Activated naive CD8-positive, alpha-beta T cell treated with anti-CD3 and anti-CD28 coated beads, Interleukin-2, amount 10 ng/mL, durations not matched to agents 7 days and 5 days (primary cell): ENCODE data around the gene DDAH1. TPM values are rescaled to one million over a fixed set of nuclear protein-coding genes. Genes with fewer than 3 reads are reported as not detected.

ENCODE experiments used
- ATAC-seq: fragments of 150-1000 bp; cut with Tn5 transposase; one replicate; pipeline ENCODE4 v1.10.0; 2021; ENCODE audit warnings: low read depth, moderate library complexity
- POLR2A ChIA-PET: fragments of 350-600 bp; sonication (Branson Sonifier 250); formaldehyde crosslinking; loops from one replicate; lab custom pipeline; 2021; ENCODE audit warnings: antibody characterized with exemption; lab: Charles Lee
- DNase-seq: peaks from one replicate; pipeline ENCODE4 v3.0.0; 2021
- H3K27ac Mint-ChIP-seq: one replicate; pipeline ENCODE4 v1.8.0; 2022; ENCODE audit warnings: mild to moderate bottlenecking, mixed read lengths
- H3K27me3 Mint-ChIP-seq: one replicate; pipeline ENCODE4 v1.8.0; 2022; ENCODE audit warnings: mild to moderate bottlenecking, moderate library complexity, mixed read lengths
- H3K36me3 Mint-ChIP-seq: one replicate; pipeline ENCODE4 v1.8.0; 2021; ENCODE audit warnings: mild to moderate bottlenecking, mixed read lengths
- H3K4me1 Mint-ChIP-seq: one replicate; pipeline ENCODE4 v1.8.0; 2021; ENCODE audit warnings: mixed read lengths
- H3K4me3 Mint-ChIP-seq: one replicate; pipeline ENCODE4 v1.8.0; 2022; ENCODE audit warnings: mild to moderate bottlenecking, moderate library complexity, mixed read lengths
- H3K9me3 Mint-ChIP-seq: one replicate; pipeline ENCODE4 v1.8.0; 2021; ENCODE audit warnings: mixed read lengths
- total RNA-seq, 2 experiments: library from RNA; stranded (reverse); gene quantifications; one replicate each; pipeline ENCODE4 v1.2.3, GENCODE V29; 2021

The DDAH1 gene
- total RNA-seq, 2 experiments from 2014 or later: not detected

DNA sequence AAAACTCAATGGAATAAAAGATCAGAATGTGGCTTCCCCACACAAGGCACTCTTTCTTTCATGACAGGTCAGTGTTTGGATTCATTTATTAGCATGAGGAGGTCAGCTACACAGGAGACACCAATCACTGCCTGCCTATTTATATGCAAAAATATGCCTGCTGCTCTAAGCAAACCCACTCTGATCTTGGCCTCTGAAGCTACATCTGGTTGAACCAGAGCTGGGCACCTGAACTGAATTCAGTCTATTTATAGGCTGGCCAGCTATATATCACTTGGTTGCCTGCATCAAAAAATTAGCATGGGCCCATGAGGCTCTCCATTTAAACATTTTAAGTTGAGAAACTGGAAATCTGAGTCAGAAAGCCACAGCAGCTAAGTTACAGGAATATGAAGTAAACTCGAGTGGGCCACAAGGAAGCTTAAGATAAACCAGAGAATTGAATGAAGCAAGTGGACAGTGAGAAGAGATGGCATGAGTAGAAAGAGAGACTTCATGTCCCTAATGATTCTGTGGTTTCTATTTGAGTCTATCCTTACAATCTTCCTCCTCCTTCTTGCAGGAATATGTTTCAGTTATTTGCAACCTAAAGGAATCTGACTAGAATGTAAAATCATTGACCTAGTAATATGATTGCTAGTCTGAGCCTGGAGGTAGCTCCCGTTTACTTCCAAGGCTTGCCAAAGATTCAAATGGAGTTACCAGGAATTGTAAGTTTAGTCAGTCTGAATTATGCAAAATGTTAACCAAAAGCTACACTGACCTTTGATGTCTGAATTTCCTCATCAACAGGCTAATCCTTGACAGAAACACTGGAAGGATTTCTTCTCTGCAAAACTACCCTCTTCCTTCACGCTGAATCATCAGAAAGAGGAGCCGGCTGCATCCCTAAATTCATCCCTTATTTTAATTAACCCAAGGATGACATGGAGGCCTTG lies 17.7 kb downstream of the DDAH1 start:
- Mint-ChIP-seq H3K9me3 (no peaks in the 10 kb centered on the region), H3K4me1 (no peaks in the 10 kb centered on the region), H3K36me3 (no peaks in the 10 kb centered on the region), H3K27ac (no peak overlapping the region), H3K27me3 (peaks cover 3% of the 10 kb centered on the region), H3K4me3 (no peak overlapping the region)
- POLR2A ChIA-PET: no interaction called here
- DNase-seq: no peak
- ATAC-seq: no peak

DNA sequence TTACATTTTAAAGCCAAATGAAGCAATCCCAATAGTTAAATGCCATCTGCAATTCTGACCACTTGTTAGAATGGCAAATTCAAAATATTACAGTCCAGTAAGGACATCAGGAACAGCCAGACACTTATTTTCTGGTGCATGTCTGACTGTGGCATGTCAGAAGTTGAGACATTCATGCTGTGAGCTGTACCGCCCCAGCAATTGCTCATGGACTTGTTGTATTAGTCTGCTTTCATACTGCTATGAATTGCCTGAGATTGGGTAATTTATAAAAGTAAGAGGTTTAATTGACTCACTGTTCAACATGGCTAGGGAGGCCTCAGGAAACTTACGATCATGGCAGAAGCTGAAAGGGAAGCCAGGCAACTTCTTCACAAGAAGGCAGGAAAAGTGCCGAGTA lies 19.1 kb downstream of the DDAH1 start:
- Mint-ChIP-seq H3K36me3 (no peaks in the 10 kb centered on the region), H3K4me1 (no peaks in the 10 kb centered on the region), H3K4me3 (no peak overlapping the region), H3K27ac (no peak overlapping the region), H3K9me3 (no peaks in the 10 kb centered on the region), H3K27me3 (peaks cover 3% of the 10 kb centered on the region)
- POLR2A ChIA-PET: no interaction called here
- ATAC-seq (no peak), DNase-seq (no peak)

DNA sequence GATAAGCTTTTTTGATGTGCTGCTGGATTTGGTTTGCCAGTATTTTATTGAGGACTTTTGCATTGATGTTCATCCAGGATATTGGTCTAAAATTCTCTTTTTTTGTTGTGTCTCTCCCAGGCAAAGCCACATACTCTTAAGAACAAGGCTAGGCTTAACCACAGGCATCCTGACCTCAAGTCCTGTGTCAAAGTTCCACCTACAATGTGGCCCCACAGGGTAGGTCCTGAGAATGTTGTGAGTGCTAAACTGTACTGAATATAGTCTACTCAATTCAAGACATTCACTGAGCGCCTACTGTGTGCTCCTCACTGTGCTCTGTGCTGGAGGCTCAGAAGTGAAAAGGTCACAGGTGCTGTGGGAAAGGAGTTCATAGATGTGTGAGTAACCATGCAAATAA lies 20.6 kb downstream of the DDAH1 start:
- DNase-seq: no peak
- no peak for ATAC-seq
- Mint-ChIP-seq H3K27ac (no peak overlapping the region), H3K9me3 (no peaks in the 10 kb centered on the region), H3K4me1 (no peaks in the 10 kb centered on the region), H3K4me3 (no peak overlapping the region), H3K36me3 (no peaks in the 10 kb centered on the region), H3K27me3 (no peaks in the 10 kb centered on the region)
- POLR2A ChIA-PET: no interaction called here

DNA sequence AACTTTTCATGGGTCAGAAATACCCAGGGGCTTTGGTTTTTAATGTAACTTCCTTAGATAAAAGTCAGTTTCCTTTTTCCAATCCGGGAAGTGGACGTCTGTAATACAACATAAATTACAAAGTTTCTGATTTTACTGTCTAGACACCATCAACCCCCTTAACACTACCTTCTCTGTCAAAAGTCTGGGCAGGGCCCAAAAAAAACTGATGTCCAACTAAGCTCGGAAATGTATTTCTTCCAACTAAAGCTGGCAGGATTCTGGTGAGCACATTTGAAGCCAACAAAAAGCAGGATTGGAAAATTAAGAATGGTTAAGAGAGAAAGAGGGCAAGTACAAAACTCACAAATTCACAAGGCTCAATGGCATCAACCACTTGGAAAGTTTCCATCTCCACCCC lies 24.3 kb downstream of the DDAH1 start:
- no peak for DNase-seq
- no peak overlapping the region for H3K27ac Mint-ChIP-seq
- POLR2A ChIA-PET: no interaction called here

DNA sequence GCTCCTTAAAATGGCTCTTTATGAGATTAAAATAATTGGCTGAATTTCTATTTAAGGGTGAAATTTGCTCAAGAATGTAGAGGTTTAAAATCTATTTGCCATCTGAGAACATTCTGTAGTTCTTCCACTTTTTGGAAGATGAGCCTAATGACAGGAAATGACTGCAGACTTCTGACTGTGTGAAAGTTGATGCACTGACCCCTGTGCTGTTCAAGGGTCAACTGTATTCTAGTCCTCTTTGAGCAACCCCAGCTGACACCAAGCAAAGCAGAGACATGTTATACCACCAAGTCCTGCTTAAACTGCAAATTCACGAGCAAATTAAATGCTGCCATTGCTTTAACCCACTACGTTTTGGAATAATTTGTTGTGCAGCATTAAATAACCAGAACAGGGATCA lies 26.6 kb downstream of the DDAH1 start:
- no peak overlapping the region for H3K4me3 Mint-ChIP-seq
- POLR2A ChIA-PET: no interaction called here
- no peak for DNase-seq
- no peaks in the 10 kb centered on the region for H3K36me3 Mint-ChIP-seq
- H3K27me3 Mint-ChIP-seq: no peaks in the 10 kb centered on the region
- no peak for ATAC-seq
- no peaks in the 10 kb centered on the region for H3K9me3 Mint-ChIP-seq
- H3K27ac Mint-ChIP-seq: no peak overlapping the region
- H3K4me1 Mint-ChIP-seq: no peaks in the 10 kb centered on the region

More for the DNA sequence above, 24.3 kb downstream of the DDAH1 start:
- Mint-ChIP-seq H3K4me3 (no peak overlapping the region), H3K4me1 (no peaks in the 10 kb centered on the region), H3K36me3 (no peaks in the 10 kb centered on the region), H3K9me3 (no peaks in the 10 kb centered on the region), H3K27me3 (no peaks in the 10 kb centered on the region)
- ATAC-seq: no peak

DNA sequence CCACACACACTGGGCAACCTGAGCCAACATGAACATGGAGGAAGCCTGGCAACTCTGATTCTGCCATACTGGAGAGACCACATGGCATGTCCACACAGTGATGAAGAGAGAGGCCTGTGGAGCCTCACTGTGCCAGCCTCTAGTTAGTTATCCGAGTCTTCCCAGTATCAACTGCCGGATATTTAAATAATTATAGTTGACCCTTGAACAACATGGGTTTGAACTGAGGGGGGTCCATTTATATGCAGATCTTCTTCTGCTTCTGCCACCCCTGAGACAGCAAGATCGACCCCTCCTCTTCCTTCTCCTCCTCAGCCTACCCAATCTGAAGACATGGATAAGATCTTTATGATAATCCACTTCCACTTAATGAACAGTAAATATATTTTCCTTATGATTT lies 27.8 kb downstream of the DDAH1 start:
- Mint-ChIP-seq H3K27me3 (no peaks in the 10 kb centered on the region), H3K27ac (no peak overlapping the region), H3K4me3 (no peak overlapping the region), H3K36me3 (no peaks in the 10 kb centered on the region), H3K9me3 (no peaks in the 10 kb centered on the region), H3K4me1 (no peaks in the 10 kb centered on the region)
- DNase-seq (no peak), ATAC-seq (no peak)
- POLR2A ChIA-PET: no interaction called here

DNA sequence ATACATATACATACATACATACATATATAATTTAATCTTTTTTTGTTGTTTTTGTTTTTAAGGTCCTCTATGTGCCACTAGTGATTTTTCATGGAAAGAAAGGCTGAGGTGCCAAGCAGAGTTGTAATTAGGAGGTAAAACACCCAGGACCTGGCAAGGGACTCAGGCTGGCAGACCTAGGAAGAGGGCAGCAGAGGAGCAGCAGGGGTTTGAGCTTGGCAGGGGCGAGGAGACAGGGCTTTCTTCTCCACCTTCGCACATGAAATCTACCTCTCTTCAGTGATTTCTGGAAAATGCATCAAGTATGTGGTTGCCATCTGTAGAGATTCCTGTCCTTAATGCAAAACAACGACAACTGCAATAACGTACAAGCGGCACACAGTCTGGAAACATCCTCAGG lies 31.9 kb downstream of the DDAH1 start:
- POLR2A ChIA-PET: no interaction called here
- H3K4me3 Mint-ChIP-seq: no peak overlapping the region
- peaks cover 1% of the 10 kb centered on the region for H3K9me3 Mint-ChIP-seq
- ATAC-seq (no peak), DNase-seq (no peak)
- H3K4me1 Mint-ChIP-seq: no peaks in the 10 kb centered on the region
- H3K27me3 Mint-ChIP-seq: no peaks in the 10 kb centered on the region
- H3K36me3 Mint-ChIP-seq: no peaks in the 10 kb centered on the region
- no peak overlapping the region for H3K27ac Mint-ChIP-seq

DNA sequence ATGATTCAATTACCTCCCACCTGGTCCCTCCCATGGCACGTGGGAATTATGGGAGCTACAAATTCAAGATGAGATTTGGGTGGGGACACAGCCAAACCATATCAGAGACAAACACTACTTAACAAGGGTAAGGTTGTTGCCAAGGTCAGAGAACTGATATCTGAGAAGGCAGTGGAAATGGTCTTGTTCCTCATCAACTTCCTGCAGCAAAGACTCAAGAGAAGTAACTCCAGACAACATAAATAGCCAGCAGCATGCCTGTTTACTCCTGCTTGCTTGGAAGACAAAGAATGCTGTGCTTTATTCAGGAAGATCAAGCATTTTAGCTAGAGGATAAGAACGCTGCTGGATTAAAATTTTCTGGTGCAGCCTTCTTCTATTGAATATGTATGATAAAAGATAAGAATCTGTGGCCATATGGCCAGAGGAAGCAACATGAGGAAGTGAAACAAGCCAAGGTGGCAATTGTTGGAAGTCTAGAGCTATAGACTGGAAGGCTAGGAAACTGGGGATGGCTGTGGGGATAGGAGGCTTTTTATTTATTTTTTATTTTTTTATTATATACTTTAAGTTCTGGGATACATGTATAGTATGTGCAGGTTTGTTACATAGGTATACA lies 36.4 kb downstream of the DDAH1 start:
- POLR2A ChIA-PET: no interaction called here
- DNase-seq (no peak), ATAC-seq (no peak)
- Mint-ChIP-seq H3K27ac (no peak overlapping the region), H3K9me3 (peaks cover 1% of the 10 kb centered on the region), H3K4me3 (no peak overlapping the region), H3K4me1 (no peaks in the 10 kb centered on the region), H3K36me3 (no peaks in the 10 kb centered on the region), H3K27me3 (peaks cover 3% of the 10 kb centered on the region)

DNA sequence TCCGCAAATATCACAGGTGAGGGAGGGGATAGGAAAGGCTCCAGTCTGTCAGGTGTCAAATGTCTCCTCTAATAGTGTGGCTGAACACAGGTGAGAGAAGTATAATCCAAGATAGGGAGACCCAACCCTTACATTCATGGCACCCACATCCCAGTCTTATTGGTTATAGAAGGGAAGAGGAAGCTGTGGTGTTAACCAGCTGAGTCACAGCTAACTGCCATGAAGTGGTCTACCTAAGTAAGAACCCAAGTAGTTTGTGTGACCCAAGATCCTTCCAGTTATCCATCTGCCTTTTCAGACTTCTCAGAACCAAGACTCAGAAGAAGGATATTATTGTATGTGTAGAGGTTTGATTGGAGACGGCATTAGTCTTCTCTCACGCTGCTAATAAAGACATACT lies 37.1 kb downstream of the DDAH1 start:
- no peak for DNase-seq
- no peak overlapping the region for H3K4me3 Mint-ChIP-seq

DNA sequence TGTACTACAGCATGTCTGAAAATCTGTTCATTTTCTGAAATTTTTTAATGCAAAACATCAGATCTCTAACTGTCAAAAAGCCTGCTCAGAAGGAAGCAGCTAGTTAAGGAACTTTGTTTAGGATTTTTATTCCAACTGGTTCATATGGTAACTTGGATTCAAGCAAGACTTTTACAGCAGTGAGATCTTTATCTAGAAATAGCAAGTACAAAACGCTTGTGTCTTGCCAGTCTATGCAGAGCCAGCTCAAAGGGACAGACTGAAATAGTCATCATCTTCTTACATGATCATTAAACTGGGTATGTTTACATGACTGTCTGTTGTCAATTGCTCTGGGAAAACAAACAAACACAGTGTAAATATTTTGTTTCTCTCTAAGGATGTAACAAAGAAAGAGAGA lies 37.6 kb downstream of the DDAH1 start:
- POLR2A ChIA-PET: interaction anchor here (0.6 kb wide), 1 partner anchor 83 kb away, joined by 3 read pairs; no protein-coding TSS in a partner anchor
- no peak overlapping the region for H3K4me3 Mint-ChIP-seq
- DNase-seq: no peak

More for the DNA sequence above, 37.1 kb downstream of the DDAH1 start:
- no peak for ATAC-seq
- no peak overlapping the region for H3K27ac Mint-ChIP-seq
- no peaks in the 10 kb centered on the region for H3K36me3 Mint-ChIP-seq
- H3K9me3 Mint-ChIP-seq: peaks cover 1% of the 10 kb centered on the region
- H3K4me1 Mint-ChIP-seq: no peaks in the 10 kb centered on the region
- POLR2A ChIA-PET: no interaction called here
- peaks cover 3% of the 10 kb centered on the region for H3K27me3 Mint-ChIP-seq

DNA sequence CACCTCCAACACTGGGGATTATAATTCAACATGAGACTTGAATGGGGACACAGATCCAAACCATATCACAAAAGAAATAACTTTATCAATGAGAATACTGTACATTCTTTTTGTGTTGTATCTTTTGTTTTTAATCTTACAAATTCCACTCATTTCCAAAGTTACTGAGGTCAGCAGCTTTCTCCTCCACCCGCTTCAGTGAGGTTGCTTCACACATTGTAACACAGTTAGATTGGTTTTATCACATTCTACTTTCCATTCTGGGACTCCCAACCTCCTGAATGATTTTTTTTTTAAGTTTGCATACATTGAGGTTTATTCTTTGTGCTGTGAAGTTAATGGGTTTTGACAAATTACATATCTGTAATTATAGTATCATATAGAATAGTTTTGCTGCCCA lies 43.8 kb downstream of the DDAH1 start:
- H3K27me3 Mint-ChIP-seq: peaks cover 3% of the 10 kb centered on the region
- ATAC-seq (no peak), DNase-seq (no peak)
- no peak overlapping the region for H3K4me3 Mint-ChIP-seq
- no peak overlapping the region for H3K27ac Mint-ChIP-seq
- no peaks in the 10 kb centered on the region for H3K4me1 Mint-ChIP-seq
- POLR2A ChIA-PET: no interaction called here
- peaks cover 3% of the 10 kb centered on the region for H3K9me3 Mint-ChIP-seq
- no peaks in the 10 kb centered on the region for H3K36me3 Mint-ChIP-seq

More for the DNA sequence above, 37.6 kb downstream of the DDAH1 start:
- peaks cover 3% of the 10 kb centered on the region for H3K27me3 Mint-ChIP-seq
- no peaks in the 10 kb centered on the region for H3K4me1 Mint-ChIP-seq
- H3K27ac Mint-ChIP-seq: no peak overlapping the region
- peaks cover 1% of the 10 kb centered on the region for H3K9me3 Mint-ChIP-seq
- no peak for ATAC-seq
- H3K36me3 Mint-ChIP-seq: no peaks in the 10 kb centered on the region

DNA sequence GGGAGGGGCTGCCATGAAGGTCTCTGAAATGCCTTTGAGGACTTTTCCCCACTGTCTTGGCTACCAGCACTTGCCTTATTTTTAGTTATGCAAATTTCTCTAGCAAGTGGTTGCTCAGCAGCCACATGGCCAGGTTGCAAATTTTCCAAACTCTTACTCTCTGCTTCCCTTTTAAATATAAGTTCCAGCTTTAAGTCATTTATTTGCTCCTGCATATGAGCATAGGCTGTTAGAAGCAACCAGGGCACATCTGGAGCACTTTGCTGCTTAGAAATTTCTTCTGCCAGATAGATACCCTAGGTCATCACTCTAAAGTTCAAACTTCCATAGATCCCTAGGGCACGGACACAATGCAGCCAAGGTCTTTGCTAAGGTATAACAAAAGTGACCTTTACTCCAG lies 44.8 kb downstream of the DDAH1 start:
- no peak overlapping the region for H3K4me3 Mint-ChIP-seq
- no peaks in the 10 kb centered on the region for H3K4me1 Mint-ChIP-seq
- no peak overlapping the region for H3K27ac Mint-ChIP-seq
- DNase-seq: no peak
- H3K36me3 Mint-ChIP-seq: no peaks in the 10 kb centered on the region
- H3K9me3 Mint-ChIP-seq: peaks cover 3% of the 10 kb centered on the region
- H3K27me3 Mint-ChIP-seq: peaks cover 1% of the 10 kb centered on the region
- POLR2A ChIA-PET: no interaction called here
- no peak for ATAC-seq

DNA sequence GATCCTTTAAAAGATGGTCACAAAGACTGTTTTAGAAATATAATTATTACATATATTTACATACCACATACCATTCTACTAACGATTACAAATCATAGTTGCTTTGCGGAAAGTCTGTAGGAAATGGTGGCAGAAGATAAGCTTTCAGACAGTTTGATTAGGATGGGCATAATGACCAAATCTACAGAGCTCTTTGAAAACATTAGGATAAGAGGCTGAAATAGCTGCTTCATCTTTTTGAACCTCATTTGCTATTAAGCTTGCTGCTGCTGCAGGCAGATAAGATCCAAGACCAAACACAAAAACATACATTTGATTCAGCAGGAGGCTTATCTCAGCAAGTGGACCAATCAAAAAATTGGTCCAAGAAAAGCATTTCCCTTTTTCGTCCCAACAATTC lies 47.1 kb downstream of the DDAH1 start:
- ATAC-seq: no peak
- no peak overlapping the region for H3K27ac Mint-ChIP-seq
- DNase-seq: no peak
- H3K27me3 Mint-ChIP-seq: no peaks in the 10 kb centered on the region
- peaks cover 3% of the 10 kb centered on the region for H3K9me3 Mint-ChIP-seq
- POLR2A ChIA-PET: no interaction called here
- H3K36me3 Mint-ChIP-seq: no peaks in the 10 kb centered on the region
- H3K4me3 Mint-ChIP-seq: no peak overlapping the region
- no peaks in the 10 kb centered on the region for H3K4me1 Mint-ChIP-seq

DNA sequence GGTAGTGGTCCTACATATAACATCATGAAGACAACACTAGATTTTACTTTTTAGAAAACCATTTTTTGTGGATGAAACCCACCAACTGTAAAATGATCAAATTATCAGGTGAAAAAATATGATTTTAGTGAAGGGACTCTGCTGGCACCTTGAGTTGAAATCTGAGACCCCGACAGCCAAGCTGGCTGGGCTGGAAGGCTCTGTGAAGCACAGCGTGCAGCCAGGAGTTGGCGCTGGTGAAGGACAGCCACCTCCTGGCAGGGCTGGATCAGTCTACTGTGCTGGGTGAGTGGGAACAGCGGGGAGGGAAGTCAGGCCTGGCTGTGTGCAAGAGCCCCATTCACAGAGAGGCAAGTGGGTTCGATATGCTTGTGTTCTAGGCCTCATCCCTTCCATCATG lies 47.9 kb downstream of the DDAH1 start:
- Mint-ChIP-seq H3K4me3 (no peak overlapping the region), H3K27ac (no peak overlapping the region), H3K9me3 (peaks cover 3% of the 10 kb centered on the region), H3K36me3 (no peaks in the 10 kb centered on the region), H3K27me3 (no peaks in the 10 kb centered on the region), H3K4me1 (no peaks in the 10 kb centered on the region)
- DNase-seq: no peak
- no peak for ATAC-seq
- POLR2A ChIA-PET: no interaction called here
